ENCODE results near the gene PARD6A. TPM values are rescaled to one million over a fixed set of nuclear protein-coding genes. Genes with fewer than 3 reads are reported as not detected.

The PARD6A gene
- total and polyA plus RNA-seq, 2 of the 4 experiments (the other 2 are of a cell fraction) = 0.36 to 0.55 TPM

- H3K18ac ChIP-seq (ENCODE audit: low read depth, low read length) = no peak overlapping the region
- no peaks in the 10 kb centered on the region for H3K9me3 ChIP-seq (ENCODE audit: control insufficient read depth, insufficient read depth, low read length)
- no peak overlapping the region for H4K91ac ChIP-seq (ENCODE audit: insufficient read depth, low read depth, low read length)
- H3K36me3 ChIP-seq (ENCODE audit: control insufficient read depth, insufficient read depth, low read length) = no peaks in the 10 kb centered on the region
- H2BK15ac ChIP-seq (ENCODE audit: low read depth, low read length) = no peak overlapping the region
- DNase-seq (no peak), ATAC-seq (ENCODE audit: low read depth) (no peak)
- H4K8ac ChIP-seq (ENCODE audit: low read depth in 2 of 2, low read length in 2 of 2) = no peak overlapping the region
- ChIA-PET POLR2A (ENCODE audit: unreplicated experiment) (no interaction called here), CTCF (interaction anchor here (0.6 kb wide), 1 partner anchor 100 kb away, joined by 3 read pairs; no protein-coding TSS in a partner anchor)
- in situ Hi-C loops (cut with MboI; ENCODE audit: low sequenced_read_pairs) = no loop called here
- intact Hi-C loops (cut with micrococcal nuclease) = no loop called here
- no peak overlapping the region for H3K4me3 ChIP-seq (ENCODE audit: insufficient read depth, low read depth, low read length)
- BruUV-seq (replicated peaks) = no TSS peak
- H2BK5ac ChIP-seq (ENCODE audit: low read depth, low read length, poor library complexity, severe bottlenecking) = no peak overlapping the region
- peaks cover 8% of the 10 kb centered on the region for H4K20me1 ChIP-seq (ENCODE audit: insufficient read depth, low read length)
- no peak overlapping the region for H4K5ac ChIP-seq (ENCODE audit: low read depth, low read length)
- H3K14ac ChIP-seq (replicated peaks; ENCODE audit: low read depth, low read length) = no peak overlapping the region
- H3K27ac ChIP-seq (ENCODE audit: insufficient read depth, low read length) = no peak overlapping the region
- H3K27me3 ChIP-seq (ENCODE audit: control insufficient read depth, insufficient read depth, low read length) = peaks cover 75% of the 10 kb centered on the region
- no peak overlapping the region for H3K4me2 ChIP-seq (ENCODE audit: low read depth, low read length)
- H3K4ac ChIP-seq (ENCODE audit: low read depth, low read length) = no peak overlapping the region
- H3K56ac ChIP-seq (ENCODE audit: extremely low read depth, insufficient read depth, low read length) = no peak overlapping the region
- TF ChIP-seq CTCF (conservative IDR thresholded peaks at IDR 0.05; ENCODE audit: low read depth, low read length) = no peak
- TF ChIP-seq MAFK (IDR thresholded peaks at IDR 0.05; ENCODE audit: low read depth, low read length) = no peak
- TF ChIP-seq USF2 (IDR thresholded peaks at IDR 0.05; ENCODE audit: low read depth, low read length) = no peak
- TF ChIP-seq RFX5 (IDR thresholded peaks at IDR 0.05; ENCODE audit: low read depth, low read length) = no peak
- TF ChIP-seq ELK1 (IDR thresholded peaks at IDR 0.05; ENCODE audit: borderline replicate concordance, low read depth, low read length) = no peak
- no peak for TF ChIP-seq CEBPB (IDR thresholded peaks at IDR 0.05; ENCODE audit: low read depth, low read length)
- TF ChIP-seq MXI1 (IDR thresholded peaks at IDR 0.05; ENCODE audit: borderline replicate concordance, low read depth, low read length) = no peak
- no peak for TF ChIP-seq POLR2A (IDR thresholded peaks at IDR 0.05; ENCODE audit: low read depth, low read length)
- dilution Hi-C loops (cut with HindIII; ENCODE audit: low sequenced_read_pairs, unreplicated experiment) = no loop called here
- H2AK9ac ChIP-seq (replicated peaks; ENCODE audit: low read depth, low read length, poor library complexity) = peak overlapping the region; percentile 16
- no peak overlapping the region for H2BK20ac ChIP-seq (ENCODE audit: low read depth, low read length)
- no peak overlapping the region for H2AFZ ChIP-seq (replicated peaks; ENCODE audit: low read length, poor library complexity)
- peaks cover under 1% of the 10 kb centered on the region; the same call in 1 of the 2 replicates for H3K4me1 ChIP-seq (ENCODE audit: control insufficient read depth, insufficient read depth, low read length)
- H3K23ac ChIP-seq (ENCODE audit: low read depth, low read length) = no peak overlapping the region
- WGBS, 2 experiments (ENCODE audit: extremely low coverage in 2 of 2, insufficient read length in 1 of 2) = 66% methylated on average over 3 of the region's 15 CpGs; no CpG with 5 or more reads in 1 of the 2 experiments
- H3K9ac ChIP-seq (ENCODE audit: low read depth, low read length) = no peak overlapping the region
- no peaks in the 10 kb centered on the region for H3K79me1 ChIP-seq (ENCODE audit: low read depth in 1 of 2, low read length in 2 of 2)
- H3K9me1 ChIP-seq (ENCODE audit: insufficient read depth, low read length) = no peaks in the 10 kb centered on the region
- no peak overlapping the region for H2BK120ac ChIP-seq (ENCODE audit: low read depth, low read length)
- H2AK5ac ChIP-seq (ENCODE audit: low read depth, low read length) = no peak overlapping the region
Observed at GRCh38 chr16:67647111-67647651, 13.6 kb upstream of the PARD6A start.

All from IMR-90 (cell line).